SK-N-SH (cell line): ENCODE results near the gene MAPK12. TPM values are rescaled to one million over a fixed set of nuclear protein-coding genes. Genes with fewer than 3 reads are reported as not detected.

Source experiments
- CTCF ChIA-PET: fragments of 300-600, 350-600 bp; formaldehyde crosslinking; extraction: SDS; loops from one replicate; lab custom pipeline; 2021; lab: Yijun Ruan, JAX
- POLR2A ChIA-PET: fragments of 350-600 bp; sonication (Branson Sonifier 250); formaldehyde crosslinking; extraction: SDS; loops from one replicate; lab custom pipeline; 2020; ENCODE audit warnings: antibody characterized with exemption, inconsistent platforms; lab: Yijun Ruan, JAX
- DNase-seq: peaks from one replicate; pipeline ENCODE4 v3.0.0; 2012
- H2AFZ ChIP-seq: fragments of 200-600 bp; sonication (generic); 2 replicates; pipeline ENCODE4 v1.8.1; 2016; ENCODE audit warnings: antibody characterized with exemption, mild to moderate bottlenecking, low read depth
- H3F3A ChIP-seq: fragments of 200-600 bp; sonication (generic); replicated peaks from 2 replicates; pipeline ENCODE3; 2016; ENCODE audit warnings: antibody characterized with exemption, mild to moderate bottlenecking; ENCODE audit not compliant: insufficient read depth
- H3K27ac ChIP-seq, 2 experiments: fragments of 200-500 bp in 1 of 2; fragments of 200-600 bp in 1 of 2; sonication (Bioruptor generic) in 1 of 2; sonication (generic), shearing (Covaris generic) in 1 of 2; 2 replicates each; pipeline versions ENCODE4 v1.5.1 to v1.6.1; 2014 to 2016; ENCODE audit warnings: low read depth in 2 of 2, inconsistent platforms in 1 of 2, low read length in 1 of 2, mild to moderate bottlenecking in 1 of 2, mixed read lengths in 1 of 2
- H3K27me3 ChIP-seq: fragments of 200-600 bp; sonication (generic), shearing (Covaris generic); 2 replicates; pipeline ENCODE4 v1.6.1; 2016; ENCODE audit warnings: mixed run types; ENCODE audit not compliant: insufficient read depth
- H3K36me3 ChIP-seq, 2 experiments: fragments of 200-500 bp in 1 of 2; fragments of 200-600 bp in 1 of 2; sonication (Bioruptor generic) in 1 of 2; sonication (generic) in 1 of 2; replicated peaks in 1 of 2; 2 replicates each; pipeline versions ENCODE3 to v1.5.1; 2014 to 2016; ENCODE audit warnings: low read length in 1 of 2, mild to moderate bottlenecking in 1 of 2; ENCODE audit not compliant: insufficient read depth in 2 of 2, control insufficient read depth in 1 of 2
- H3K4me1 ChIP-seq, 2 experiments: fragments of 200-500 bp in 1 of 2; fragments of 200-600 bp in 1 of 2; sonication (Bioruptor generic) in 1 of 2; sonication (generic), shearing (Covaris generic) in 1 of 2; 2 replicates each; pipeline versions ENCODE4 v1.5.1 to v1.6.1; 2014 to 2016; ENCODE audit warnings: low read depth in 1 of 2, low read length in 1 of 2, mixed run types in 1 of 2; ENCODE audit not compliant: insufficient read depth in 2 of 2, control insufficient read depth in 1 of 2
- H3K4me2 ChIP-seq: fragments of 200-600 bp; sonication (generic), shearing (Covaris generic); 2 replicates; pipeline ENCODE4 v1.6.1; 2017; ENCODE audit warnings: mixed run types
- H3K4me3 ChIP-seq, 2 experiments: fragments of 200-500 bp in 1 of 2; fragments of 200-600 bp in 1 of 2; sonication (Bioruptor generic) in 1 of 2; sonication (generic), shearing (Covaris generic) in 1 of 2; 2 replicates each; pipeline versions ENCODE4 v1.5.1 to v1.8.1; 2014 to 2016; ENCODE audit warnings: low read depth in 2 of 2, inconsistent platforms in 1 of 2, low read length in 1 of 2, mild to moderate bottlenecking in 1 of 2, mixed read lengths in 1 of 2, moderate library complexity in 1 of 2
- H3K79me2 ChIP-seq: fragments of 200-600 bp; sonication (generic); 2 replicates; pipeline ENCODE4 v1.8.1; 2017; ENCODE audit warnings: mild to moderate bottlenecking; ENCODE audit not compliant: insufficient read depth
- H3K9ac ChIP-seq: fragments of 200-600 bp; sonication (generic); 2 replicates; pipeline ENCODE4 v1.6.1; 2017; ENCODE audit warnings: mixed run types
- H3K9me2 ChIP-seq: fragments of 200-600 bp; sonication (generic); 2 replicates; pipeline ENCODE4 v1.6.1; 2017; ENCODE audit warnings: mixed run types
- H3K9me3 ChIP-seq: fragments of 200-600 bp; sonication (generic); 2 replicates; pipeline ENCODE4 v1.6.1; 2017; ENCODE audit warnings: mixed run types, mild to moderate bottlenecking, moderate library complexity
- H4K20me1 ChIP-seq: fragments of 200-600 bp; sonication (generic); 2 replicates; pipeline ENCODE4 v1.6.1; 2017; ENCODE audit warnings: mild to moderate bottlenecking, mixed run types; ENCODE audit not compliant: insufficient read depth
- EZH2phosphoT487 ChIP-seq: fragments of 200-600 bp; sonication (generic); IDR thresholded peaks from 2 replicates; pipeline ENCODE4 v1.6.1; 2017; ENCODE audit warnings: low read depth, mixed run types, mild to moderate bottlenecking, antibody characterized with exemption, moderate library complexity, borderline replicate concordance
- FOXM1 ChIP-seq: IDR thresholded peaks from 2 replicates; pipeline ENCODE4 v1.4.0; 2012; ENCODE audit warnings: low read depth, mild to moderate bottlenecking
- GATA2 ChIP-seq: sonication (generic); formaldehyde crosslinking; IDR thresholded peaks from 2 replicates; pipeline ENCODE4 v1.5.0; 2020; ENCODE audit warnings: mild to moderate bottlenecking, missing genetic modification reagents
- MXI1 ChIP-seq: IDR thresholded peaks from 2 replicates; pipeline ENCODE4 v1.6.1; 2012; ENCODE audit warnings: mild to moderate bottlenecking, low read depth, low read length, improper control_type of control experiment
- RAD21 ChIP-seq: IDR thresholded peaks from 2 replicates; pipeline ENCODE4 v1.6.1; 2012; ENCODE audit warnings: mild to moderate bottlenecking, low read length
- RCOR1 ChIP-seq: fragments of 150-350 bp; IDR thresholded peaks from 2 replicates; pipeline ENCODE4 v1.6.1; 2017; ENCODE audit warnings: antibody characterized with exemption, low read length
- TAF1 ChIP-seq: IDR thresholded peaks from 2 replicates; pipeline ENCODE4 v1.6.1; 2012; ENCODE audit warnings: low read depth, mild to moderate bottlenecking, low read length, moderate library complexity, borderline replicate concordance
- WGBS: methylation state at CpG from one replicate; pipeline ENCODE4 v1.1.6; 2017; ENCODE audit warnings: low lambda C conversion rate; 5-methylcytosine and 5-hydroxymethylcytosine counted together
- polyA plus RNA-seq, 3 experiments: library from polyadenylated mRNA; depleted of rRNA; stranded (reverse); fragments of >200 nt; gene quantifications; 2 replicates each; pipeline ENCODE4 v1.2.3, GENCODE V29; 2012
- TF ChIP-seq, protein P1 (sequence below): IDR thresholded peaks from 2 replicates; pipeline ENCODE4 v1.4.0; 2012; ENCODE audit warnings: low read depth, borderline replicate concordance
- TF ChIP-seq, protein P2 (sequence below): IDR thresholded peaks from 2 replicates; pipeline ENCODE4 v1.6.1; 2012; ENCODE audit warnings: mild to moderate bottlenecking, low read depth, low read length, moderate library complexity
- TF ChIP-seq, protein P3 (sequence below): fragments of 150-350 bp; IDR thresholded peaks from 2 replicates; pipeline ENCODE4 v1.6.1; 2017; ENCODE audit warnings: antibody characterized with exemption, low read length, low read depth, borderline replicate concordance

MAPK12 gene
- polyA plus RNA-seq, 1 of the 3 experiments (the other 2 are of a cell fraction): 118 TPM

DNA sequence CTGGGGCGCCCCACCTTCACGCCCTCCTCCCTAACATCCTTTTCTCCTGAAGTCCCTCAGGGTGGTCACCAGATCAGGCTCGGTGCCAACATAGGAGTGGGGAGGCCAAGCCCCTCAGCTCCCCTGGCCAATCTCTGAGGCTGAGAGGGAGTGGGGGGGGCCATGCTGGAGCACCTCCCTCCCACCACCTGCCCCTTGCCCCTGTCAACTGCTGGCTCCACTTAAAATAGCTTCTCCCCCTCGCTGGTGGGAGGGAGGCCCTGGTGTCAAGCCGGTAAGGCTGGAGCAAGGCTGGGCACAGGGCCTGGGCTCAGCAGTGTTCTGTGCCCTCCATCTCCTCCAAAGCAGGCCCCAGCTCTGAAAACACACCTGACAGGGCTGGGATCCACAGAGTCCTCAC is 41.1 kb upstream of the MAPK12 start:
- DNase-seq: peak; percentile 67
- ChIA-PET CTCF (interaction anchor here (0.6 to 4.1 kb wide), 14 partner anchors 9 to 261 kb away, joined by 3 to 28 read pairs (median 6); partner anchors contain the start of genes DENND6B, HDAC10 and SCO2), POLR2A (interaction anchor here (0.9 kb wide), 1 partner anchor 223 kb away, joined by 4 read pairs; the partner anchor contains the start of gene SCO2)
- H3K27me3 ChIP-seq: no peaks in the 10 kb centered on the region
- peaks cover 63% of the 10 kb centered on the region for H4K20me1 ChIP-seq
- H3K79me2 ChIP-seq: peaks cover 92% of the 10 kb centered on the region
- WGBS: 79% methylated on average over 5 of the region's 5 CpGs
- peaks cover 41 to 56% of the 10 kb centered on the region in 2 experiments; a peak in 3 of 4 replicates for H3K4me1 ChIP-seq
- no peaks in the 10 kb centered on the region for H3K9me2 ChIP-seq
- H3K36me3 ChIP-seq: peaks cover 3 to 11% of the 10 kb centered on the region in 2 experiments
- peak overlapping the region; percentile 43 for H3K9ac ChIP-seq
- peak overlapping the region; percentile 100 for H3K4me2 ChIP-seq
- no peak overlapping the region for H2AFZ ChIP-seq
- TF ChIP-seq FOXM1: no peak
- TF ChIP-seq, protein P1, sequence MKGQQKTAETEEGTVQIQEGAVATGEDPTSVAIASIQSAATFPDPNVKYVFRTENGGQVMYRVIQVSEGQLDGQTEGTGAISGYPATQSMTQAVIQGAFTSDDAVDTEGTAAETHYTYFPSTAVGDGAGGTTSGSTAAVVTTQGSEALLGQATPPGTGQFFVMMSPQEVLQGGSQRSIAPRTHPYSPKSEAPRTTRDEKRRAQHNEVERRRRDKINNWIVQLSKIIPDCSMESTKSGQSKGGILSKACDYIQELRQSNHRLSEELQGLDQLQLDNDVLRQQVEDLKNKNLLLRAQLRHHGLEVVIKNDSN: no peak
- peak overlapping the region; percentile 48 to 95; a peak in 3 of 4 replicates for H3K27ac ChIP-seq
- no peak overlapping the region for H3K4me3 ChIP-seq
- H3F3A ChIP-seq: peaks cover 14% of the 10 kb centered on the region
- no peaks in the 10 kb centered on the region for H3K9me3 ChIP-seq

DNA sequence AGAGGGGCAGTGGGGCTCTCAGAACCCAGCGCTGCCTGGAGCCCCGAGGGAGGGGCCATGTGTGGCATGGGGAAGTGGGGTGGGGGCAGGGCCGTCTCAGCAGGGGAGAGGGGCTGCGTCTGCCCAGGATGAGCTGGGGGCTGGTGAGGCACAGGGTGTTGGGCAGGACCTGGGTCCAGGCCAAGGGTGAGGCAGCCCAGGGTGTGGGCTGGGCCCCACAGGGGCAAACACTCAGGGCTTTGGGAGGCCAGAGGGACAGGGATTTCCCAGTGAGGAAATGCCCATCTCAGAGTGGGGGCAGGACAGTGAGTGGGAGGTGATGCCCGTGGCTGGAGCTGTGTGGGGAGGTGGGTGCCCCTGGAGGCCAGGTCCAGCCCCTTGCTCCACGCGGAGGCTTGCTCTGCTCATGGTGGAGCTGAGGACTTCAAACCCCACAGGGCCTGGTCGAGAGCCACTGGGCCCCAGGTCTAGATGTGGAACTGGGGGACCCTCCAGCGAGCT is 40.6 kb upstream of the MAPK12 start:
- Histone ChIP-seq H3K4me2 (peak overlapping the region; percentile 100; the same call in 1 of the 2 replicates), H3F3A (peaks cover 14% of the 10 kb centered on the region), H3K27ac (peak overlapping the region; percentile 48 to 95), H3K27me3 (no peaks in the 10 kb centered on the region), H3K9ac (peak overlapping the region; percentile 43), H2AFZ (no peak overlapping the region), H3K4me3 (no peak overlapping the region; a peak in 2 of 4 replicates), H3K4me1 (peaks cover 41 to 56% of the 10 kb centered on the region in 2 experiments; a peak in 3 of 4 replicates), H3K36me3 (peaks cover 3 to 11% of the 10 kb centered on the region in 2 experiments), H4K20me1 (peaks cover 67% of the 10 kb centered on the region), H3K9me3 (no peaks in the 10 kb centered on the region), H3K9me2 (no peaks in the 10 kb centered on the region), H3K79me2 (peaks cover 97% of the 10 kb centered on the region)
- CTCF ChIA-PET: interaction anchor here (0.6 to 4.1 kb wide), 14 partner anchors 9 to 224 kb away, joined by 3 to 28 read pairs (median 6); partner anchors contain the start of genes DENND6B, HDAC10 and SCO2
- no peak for DNase-seq
- WGBS: 53% methylated on average over 8 of the region's 9 CpGs
- TF ChIP-seq, protein P2, sequence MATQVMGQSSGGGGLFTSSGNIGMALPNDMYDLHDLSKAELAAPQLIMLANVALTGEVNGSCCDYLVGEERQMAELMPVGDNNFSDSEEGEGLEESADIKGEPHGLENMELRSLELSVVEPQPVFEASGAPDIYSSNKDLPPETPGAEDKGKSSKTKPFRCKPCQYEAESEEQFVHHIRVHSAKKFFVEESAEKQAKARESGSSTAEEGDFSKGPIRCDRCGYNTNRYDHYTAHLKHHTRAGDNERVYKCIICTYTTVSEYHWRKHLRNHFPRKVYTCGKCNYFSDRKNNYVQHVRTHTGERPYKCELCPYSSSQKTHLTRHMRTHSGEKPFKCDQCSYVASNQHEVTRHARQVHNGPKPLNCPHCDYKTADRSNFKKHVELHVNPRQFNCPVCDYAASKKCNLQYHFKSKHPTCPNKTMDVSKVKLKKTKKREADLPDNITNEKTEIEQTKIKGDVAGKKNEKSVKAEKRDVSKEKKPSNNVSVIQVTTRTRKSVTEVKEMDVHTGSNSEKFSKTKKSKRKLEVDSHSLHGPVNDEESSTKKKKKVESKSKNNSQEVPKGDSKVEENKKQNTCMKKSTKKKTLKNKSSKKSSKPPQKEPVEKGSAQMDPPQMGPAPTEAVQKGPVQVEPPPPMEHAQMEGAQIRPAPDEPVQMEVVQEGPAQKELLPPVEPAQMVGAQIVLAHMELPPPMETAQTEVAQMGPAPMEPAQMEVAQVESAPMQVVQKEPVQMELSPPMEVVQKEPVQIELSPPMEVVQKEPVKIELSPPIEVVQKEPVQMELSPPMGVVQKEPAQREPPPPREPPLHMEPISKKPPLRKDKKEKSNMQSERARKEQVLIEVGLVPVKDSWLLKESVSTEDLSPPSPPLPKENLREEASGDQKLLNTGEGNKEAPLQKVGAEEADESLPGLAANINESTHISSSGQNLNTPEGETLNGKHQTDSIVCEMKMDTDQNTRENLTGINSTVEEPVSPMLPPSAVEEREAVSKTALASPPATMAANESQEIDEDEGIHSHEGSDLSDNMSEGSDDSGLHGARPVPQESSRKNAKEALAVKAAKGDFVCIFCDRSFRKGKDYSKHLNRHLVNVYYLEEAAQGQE: no peak
- TF ChIP-seq RCOR1 (no peak), GATA2 (CRISPR knock-in tag) (no peak), RAD21 (no peak), MXI1 (no peak), TAF1 (no peak), EZH2phosphoT487 (no peak)
- TF ChIP-seq, protein P3, sequence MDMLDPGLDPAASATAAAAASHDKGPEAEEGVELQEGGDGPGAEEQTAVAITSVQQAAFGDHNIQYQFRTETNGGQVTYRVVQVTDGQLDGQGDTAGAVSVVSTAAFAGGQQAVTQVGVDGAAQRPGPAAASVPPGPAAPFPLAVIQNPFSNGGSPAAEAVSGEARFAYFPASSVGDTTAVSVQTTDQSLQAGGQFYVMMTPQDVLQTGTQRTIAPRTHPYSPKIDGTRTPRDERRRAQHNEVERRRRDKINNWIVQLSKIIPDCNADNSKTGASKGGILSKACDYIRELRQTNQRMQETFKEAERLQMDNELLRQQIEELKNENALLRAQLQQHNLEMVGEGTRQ: no peak
- POLR2A ChIA-PET: interaction anchor here (0.9 to 1.2 kb wide), 3 partner anchors 19 to 223 kb away, joined by 3 to 4 read pairs (median 3); partner anchors contain the start of gene SCO2
